ENCODE data around the gene TP63. TPM values are rescaled to one million over a fixed set of nuclear protein-coding genes. Genes with fewer than 3 reads are reported as not detected.

The TP63 gene
- total RNA-seq, 1 donor from 2014 or later = 5.8 TPM

DNA sequence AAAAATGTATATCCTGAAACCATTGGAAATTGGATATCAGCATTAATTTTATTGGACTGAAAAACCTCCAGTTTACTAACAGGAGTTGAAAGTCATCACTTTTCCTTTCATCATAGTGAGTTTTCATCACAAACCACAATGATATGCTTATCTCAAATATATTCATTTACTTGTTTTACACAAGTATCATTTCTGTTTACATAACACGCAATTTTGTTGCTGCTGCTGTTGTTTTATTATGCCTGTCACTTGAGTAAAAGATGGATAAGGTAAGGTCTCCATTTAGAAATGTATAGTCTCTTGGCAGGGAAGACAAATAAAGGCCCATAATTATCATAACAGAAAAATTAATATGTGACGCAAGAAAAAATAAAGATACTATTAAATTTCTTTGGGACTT is 199.2 kb downstream of the TP63 start:
- H3K9me3 Mint-ChIP-seq = peaks cover 5% of the 10 kb centered on the region
- TF ChIP-seq, protein P1, sequence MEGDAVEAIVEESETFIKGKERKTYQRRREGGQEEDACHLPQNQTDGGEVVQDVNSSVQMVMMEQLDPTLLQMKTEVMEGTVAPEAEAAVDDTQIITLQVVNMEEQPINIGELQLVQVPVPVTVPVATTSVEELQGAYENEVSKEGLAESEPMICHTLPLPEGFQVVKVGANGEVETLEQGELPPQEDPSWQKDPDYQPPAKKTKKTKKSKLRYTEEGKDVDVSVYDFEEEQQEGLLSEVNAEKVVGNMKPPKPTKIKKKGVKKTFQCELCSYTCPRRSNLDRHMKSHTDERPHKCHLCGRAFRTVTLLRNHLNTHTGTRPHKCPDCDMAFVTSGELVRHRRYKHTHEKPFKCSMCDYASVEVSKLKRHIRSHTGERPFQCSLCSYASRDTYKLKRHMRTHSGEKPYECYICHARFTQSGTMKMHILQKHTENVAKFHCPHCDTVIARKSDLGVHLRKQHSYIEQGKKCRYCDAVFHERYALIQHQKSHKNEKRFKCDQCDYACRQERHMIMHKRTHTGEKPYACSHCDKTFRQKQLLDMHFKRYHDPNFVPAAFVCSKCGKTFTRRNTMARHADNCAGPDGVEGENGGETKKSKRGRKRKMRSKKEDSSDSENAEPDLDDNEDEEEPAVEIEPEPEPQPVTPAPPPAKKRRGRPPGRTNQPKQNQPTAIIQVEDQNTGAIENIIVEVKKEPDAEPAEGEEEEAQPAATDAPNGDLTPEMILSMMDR (conservative IDR thresholded peaks at IDR 0.05) = no peak
- peaks cover 3% of the 10 kb centered on the region for H3K27me3 Mint-ChIP-seq
- H3K4me1 Mint-ChIP-seq (ENCODE audit: unreplicated experiment) = no peaks in the 10 kb centered on the region
- no peaks in the 10 kb centered on the region for H3K36me3 Mint-ChIP-seq
- DNase-seq (ENCODE audit: extremely low spot score, unreplicated experiment) = no peak
- H3K4me3 Mint-ChIP-seq = no peak overlapping the region
- H3K27ac Mint-ChIP-seq = no peak overlapping the region

DNA sequence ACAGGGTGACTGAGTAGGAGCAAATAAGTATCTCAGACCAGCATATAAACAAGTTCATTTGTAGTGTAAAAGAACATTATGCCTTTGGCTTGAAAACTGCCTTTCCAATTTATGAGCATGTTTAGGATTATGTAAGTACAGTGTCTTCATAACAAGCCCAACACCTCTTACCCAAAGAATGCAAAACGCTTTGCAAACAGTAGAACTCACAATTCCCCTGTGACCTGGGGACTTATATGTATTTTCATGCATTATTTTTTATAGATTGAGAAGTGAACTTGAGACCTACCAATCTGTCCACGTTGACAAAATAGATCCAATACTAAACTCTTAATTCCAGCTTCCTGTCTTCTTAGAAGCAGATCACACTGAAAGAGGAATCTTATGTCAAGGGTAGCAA is 202.1 kb downstream of the TP63 start:
- H3K27me3 Mint-ChIP-seq = peaks cover 11% of the 10 kb centered on the region

DNA sequence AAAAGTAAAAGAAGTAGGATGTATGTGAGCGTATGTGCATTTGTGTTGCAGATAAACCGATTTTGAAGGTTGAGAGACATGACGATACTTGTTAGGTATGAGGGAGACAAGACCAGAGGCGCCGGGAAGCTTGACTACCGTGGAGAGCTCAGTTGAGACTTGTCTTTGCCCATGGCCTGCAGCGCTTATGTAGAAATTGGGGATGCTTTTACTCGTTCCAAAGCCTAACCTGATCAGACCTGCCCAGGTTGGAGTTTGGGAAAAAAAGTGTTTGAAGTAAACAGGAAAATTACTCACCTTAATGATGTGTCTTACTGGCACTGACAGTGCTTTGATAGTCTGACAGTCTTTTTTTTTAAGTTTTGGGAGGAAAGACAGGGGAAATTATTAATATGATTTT is 202.8 kb downstream of the TP63 start:
- DNase-seq (ENCODE audit: extremely low spot score, unreplicated experiment) = no peak
- TF ChIP-seq, protein P1 (conservative IDR thresholded peaks at IDR 0.05) = no peak
- no peaks in the 10 kb centered on the region for H3K4me1 Mint-ChIP-seq (ENCODE audit: unreplicated experiment)
- peaks cover 13% of the 10 kb centered on the region for H3K27me3 Mint-ChIP-seq
- no peaks in the 10 kb centered on the region for H3K9me3 Mint-ChIP-seq
- peak overlapping the region; percentile 38 for H3K27ac Mint-ChIP-seq
- no peaks in the 10 kb centered on the region for H3K36me3 Mint-ChIP-seq
- H3K4me3 Mint-ChIP-seq = no peak overlapping the region

More for the DNA sequence above, 202.1 kb downstream of the TP63 start:
- TF ChIP-seq, protein P1 (conservative IDR thresholded peaks at IDR 0.05) = no peak
- Mint-ChIP-seq H3K36me3 (no peaks in the 10 kb centered on the region), H3K27ac (peak overlapping the region; percentile 36), H3K4me1 (ENCODE audit: unreplicated experiment) (no peaks in the 10 kb centered on the region), H3K9me3 (no peaks in the 10 kb centered on the region), H3K4me3 (no peak overlapping the region)
- no peak for DNase-seq (ENCODE audit: extremely low spot score, unreplicated experiment)

DNA sequence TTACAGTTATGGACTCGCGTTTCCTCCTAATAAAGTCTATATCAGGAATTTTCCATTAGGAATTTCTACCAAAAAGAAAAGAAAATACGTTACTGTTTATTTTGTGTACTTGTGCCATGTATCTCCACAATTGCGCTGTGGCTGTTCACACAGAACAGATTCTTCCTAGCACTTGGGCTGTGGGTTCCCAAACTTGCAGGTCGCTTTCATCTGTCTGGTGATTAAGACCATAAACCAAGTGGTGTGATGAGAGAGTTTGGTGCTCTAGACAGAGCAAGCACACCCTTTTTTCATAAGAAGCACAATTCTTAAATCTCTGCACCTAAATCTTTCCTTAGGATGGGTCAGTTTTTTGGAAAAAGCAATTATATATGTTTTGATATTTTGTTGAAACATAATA is 203.3 kb downstream of the TP63 start:
- Mint-ChIP-seq H3K27me3 (peaks cover 16% of the 10 kb centered on the region), H3K27ac (no peak overlapping the region), H3K36me3 (no peaks in the 10 kb centered on the region), H3K9me3 (no peaks in the 10 kb centered on the region), H3K4me1 (ENCODE audit: unreplicated experiment) (no peaks in the 10 kb centered on the region), H3K4me3 (no peak overlapping the region)
- TF ChIP-seq, protein P1 (conservative IDR thresholded peaks at IDR 0.05) = no peak
- DNase-seq (ENCODE audit: extremely low spot score, unreplicated experiment) = no peak

DNA sequence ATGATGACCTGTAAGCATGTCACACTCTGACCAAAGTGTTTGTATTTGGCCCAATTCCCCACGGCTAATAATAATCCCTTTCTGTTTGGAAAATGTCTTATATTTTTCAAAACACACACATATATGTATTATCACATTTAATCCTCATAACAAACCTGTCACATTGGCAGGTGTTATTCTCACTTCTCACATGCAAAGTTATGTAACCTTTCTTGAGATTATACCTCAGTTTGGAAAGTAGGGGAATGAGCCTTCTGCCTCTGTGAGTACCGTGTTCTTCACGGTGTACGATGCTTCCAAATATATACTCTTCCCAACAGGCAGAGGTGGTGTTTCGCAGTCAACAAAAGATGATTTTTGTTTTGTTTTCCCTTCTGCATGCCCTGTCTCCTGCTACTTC is 205.6 kb downstream of the TP63 start:
- no peak overlapping the region for H3K4me3 Mint-ChIP-seq
- peaks cover 6% of the 10 kb centered on the region for H3K4me1 Mint-ChIP-seq (ENCODE audit: unreplicated experiment)
- no peaks in the 10 kb centered on the region for H3K9me3 Mint-ChIP-seq
- H3K27ac Mint-ChIP-seq = no peak overlapping the region
- TF ChIP-seq, protein P1 (conservative IDR thresholded peaks at IDR 0.05) = no peak
- peaks cover 25% of the 10 kb centered on the region for H3K27me3 Mint-ChIP-seq
- no peak for DNase-seq (ENCODE audit: extremely low spot score, unreplicated experiment)
- H3K36me3 Mint-ChIP-seq = no peaks in the 10 kb centered on the region

DNA sequence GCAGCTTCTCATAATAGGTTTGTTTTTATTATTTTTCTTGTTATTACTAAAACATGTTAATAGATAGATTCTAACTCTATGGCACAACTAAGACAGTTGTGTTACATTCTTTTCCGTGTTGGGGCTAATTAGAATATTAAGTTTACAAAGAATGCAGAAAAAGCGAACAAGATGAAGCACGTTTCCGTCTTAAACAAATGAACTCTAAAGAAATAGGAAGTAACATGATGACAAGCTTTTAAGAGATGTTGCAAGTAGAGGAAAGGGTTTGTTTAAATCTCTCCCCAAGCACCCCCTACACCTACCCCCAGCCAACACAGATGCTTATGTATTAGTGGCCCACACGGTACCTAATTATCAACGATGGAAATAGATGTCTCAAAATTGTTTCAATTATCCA is 207.1 kb downstream of the TP63 start:
- no peak for DNase-seq (ENCODE audit: extremely low spot score, unreplicated experiment)
- no peak overlapping the region for H3K27ac Mint-ChIP-seq
- H3K27me3 Mint-ChIP-seq = peaks cover 28% of the 10 kb centered on the region
- TF ChIP-seq, protein P1 (conservative IDR thresholded peaks at IDR 0.05) = no peak
- H3K36me3 Mint-ChIP-seq = no peaks in the 10 kb centered on the region
- peaks cover 12% of the 10 kb centered on the region for H3K4me1 Mint-ChIP-seq (ENCODE audit: unreplicated experiment)
- no peaks in the 10 kb centered on the region for H3K9me3 Mint-ChIP-seq
- no peak overlapping the region for H3K4me3 Mint-ChIP-seq
